Limb (tissue), 2 donors: ENCODE measurements around the gene ARAP1.

ENCODE experiments used
- DNase-seq, 2 donors: peaks; one replicate each; pipeline ENCODE4 v3.0.0-alpha.2; 2016; ENCODE audit errors: extremely low spot score in 2 of 2

ARAP1 gene

DNA sequence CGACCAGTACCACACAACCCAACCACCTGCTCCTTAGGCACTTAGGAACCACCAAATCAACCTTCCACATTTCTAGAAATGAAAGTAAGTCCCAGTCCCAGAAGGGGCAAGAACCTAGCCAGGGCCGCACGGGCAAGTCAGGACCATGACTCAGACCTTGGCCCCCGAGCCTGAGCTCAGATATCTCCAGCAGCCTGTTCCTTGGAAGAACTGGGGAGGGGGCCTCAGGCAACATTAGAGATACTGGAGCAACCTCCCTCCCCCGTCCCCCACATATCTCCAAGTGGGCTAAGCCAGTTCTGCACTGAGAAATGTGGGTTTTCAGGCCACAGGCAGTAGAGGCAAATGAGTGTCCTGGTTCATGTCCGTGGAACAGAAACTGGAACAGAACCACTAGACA, 7.7 kb downstream of the ARAP1 start:
- DNase-seq: no peak

DNA sequence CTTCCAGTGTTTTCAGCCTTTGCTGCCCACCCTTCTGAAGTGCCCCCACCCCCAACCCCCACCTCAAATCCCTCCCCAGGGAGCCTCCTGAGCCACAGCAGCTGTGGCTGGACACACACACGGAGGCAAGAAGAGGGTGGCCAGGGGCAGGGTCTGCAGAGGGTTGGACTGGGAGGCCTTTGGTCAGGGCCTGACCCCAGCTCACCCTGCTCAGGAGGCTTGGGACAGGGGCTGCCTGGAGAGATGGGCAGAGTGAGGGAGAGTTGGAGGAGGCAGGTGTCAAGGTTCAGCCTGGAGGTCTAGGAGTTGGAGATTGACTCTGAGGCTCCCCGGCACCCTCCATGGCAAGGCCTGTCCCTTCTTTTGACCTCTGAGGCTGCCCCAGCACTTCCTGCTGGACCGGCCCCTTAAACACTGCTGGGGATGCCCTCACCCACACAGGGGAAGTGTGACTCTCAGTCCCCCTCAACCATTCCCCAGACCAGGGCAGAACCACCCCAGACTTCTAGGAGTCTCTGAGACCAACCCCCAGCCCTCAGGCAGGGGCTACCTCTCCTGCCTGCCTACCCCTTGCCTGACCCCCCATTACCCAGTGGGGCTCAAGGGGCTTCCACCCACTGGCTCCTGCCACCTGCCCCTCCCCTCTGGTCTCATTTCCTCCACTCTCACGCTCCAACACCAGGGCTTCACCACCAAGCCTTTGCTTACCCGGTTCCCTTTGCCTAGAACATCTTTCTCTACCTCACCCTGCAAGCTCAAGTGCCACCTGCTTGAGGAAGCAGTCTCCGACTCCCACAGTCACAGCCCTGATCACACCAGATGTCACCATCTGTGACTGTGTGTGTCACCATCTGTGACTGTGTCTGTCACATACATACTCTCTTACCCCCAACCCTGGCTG, 8.6 kb downstream of the ARAP1 start:
- DNase-seq: no peak

DNA sequence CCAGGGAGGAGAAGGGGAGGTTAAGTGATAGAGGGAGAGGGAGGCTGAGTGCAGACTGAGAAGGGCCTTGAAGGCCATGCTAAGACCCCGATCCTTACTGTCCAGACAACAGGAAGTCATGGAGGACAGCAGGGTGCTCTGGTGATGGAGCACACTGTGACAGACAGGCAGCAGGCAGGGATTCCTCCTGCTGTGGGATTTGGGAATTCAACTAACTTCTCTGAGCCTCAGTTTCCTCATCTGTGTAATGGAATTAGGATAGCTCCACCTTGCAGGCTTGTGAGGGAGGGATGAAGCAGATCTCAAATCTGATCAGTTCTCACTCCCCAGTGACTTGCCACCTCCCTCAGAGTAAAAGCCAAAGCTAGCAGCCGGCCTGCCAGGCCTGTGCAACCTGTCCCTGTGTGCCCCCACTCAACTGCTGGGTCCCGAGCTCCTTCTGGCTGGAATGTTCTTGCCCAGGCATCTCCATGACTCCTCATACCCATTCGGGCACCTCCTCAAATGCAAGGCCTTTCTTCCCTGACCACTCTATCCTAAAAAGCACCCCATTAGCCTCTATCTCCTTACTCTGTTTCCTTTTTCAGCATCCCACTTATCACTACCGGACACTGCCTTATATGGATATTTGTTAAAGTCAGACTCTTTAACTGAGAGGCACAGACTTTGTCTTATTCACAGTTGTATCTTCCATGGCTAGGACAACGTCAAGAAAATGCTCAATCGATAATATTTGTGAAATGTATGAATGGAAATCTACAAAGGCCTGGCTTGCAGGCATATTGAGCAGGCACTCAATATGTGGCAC, 9.5 kb downstream of the ARAP1 start:
- no peak for DNase-seq

DNA sequence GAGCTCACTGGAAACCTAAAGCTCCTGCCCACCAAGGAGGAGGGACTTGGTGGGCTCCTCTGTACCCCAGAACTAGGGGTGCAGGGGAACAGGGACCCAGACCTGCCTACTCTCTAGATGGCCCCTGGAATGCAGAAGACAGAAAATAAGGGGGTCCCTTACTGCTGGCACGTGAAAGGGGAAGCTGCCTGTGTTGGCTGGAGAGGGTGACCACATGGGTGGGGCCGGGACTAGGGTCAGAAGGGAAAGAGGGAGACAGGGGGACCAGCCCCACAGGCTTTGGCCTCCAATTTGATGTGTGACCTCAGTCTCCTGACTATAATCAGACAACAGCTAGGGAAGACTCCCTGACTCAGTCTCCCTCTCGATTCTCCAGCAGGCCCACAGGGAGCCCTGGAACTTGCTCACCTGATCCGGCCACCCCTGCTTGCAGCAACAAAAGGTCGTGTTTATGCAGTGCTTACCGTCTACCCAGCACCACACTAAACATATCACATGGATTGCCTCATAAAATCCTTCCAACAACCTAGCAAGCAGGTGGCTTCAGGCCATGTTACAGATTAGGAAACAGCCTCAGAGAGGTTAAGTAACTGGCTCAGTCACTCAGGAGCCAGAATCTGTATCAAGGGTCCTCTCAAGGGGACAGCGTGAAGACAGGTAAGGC, 10.2 kb downstream of the ARAP1 start:
- no peak for DNase-seq

DNA sequence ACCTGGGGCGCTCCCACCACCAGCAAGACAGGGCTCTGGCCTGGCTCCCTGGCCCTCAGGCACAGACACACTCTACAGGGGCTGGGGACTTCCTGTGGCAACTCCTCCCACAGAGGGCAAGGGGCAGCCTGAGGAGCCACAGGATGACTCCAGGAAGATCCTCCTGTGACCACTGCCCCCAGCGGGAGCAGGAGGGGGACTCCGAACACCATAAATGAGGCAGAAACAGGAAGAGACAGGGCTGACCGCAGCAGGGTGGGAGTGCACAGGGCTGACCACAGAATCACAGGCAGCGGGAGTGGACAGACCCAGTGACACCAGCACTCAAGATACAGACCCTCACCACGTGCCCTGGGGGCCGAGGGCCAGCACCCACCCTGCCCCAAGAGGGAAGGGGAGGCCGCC, 10.8 kb downstream of the ARAP1 start:
- DNase-seq: no peak

DNA sequence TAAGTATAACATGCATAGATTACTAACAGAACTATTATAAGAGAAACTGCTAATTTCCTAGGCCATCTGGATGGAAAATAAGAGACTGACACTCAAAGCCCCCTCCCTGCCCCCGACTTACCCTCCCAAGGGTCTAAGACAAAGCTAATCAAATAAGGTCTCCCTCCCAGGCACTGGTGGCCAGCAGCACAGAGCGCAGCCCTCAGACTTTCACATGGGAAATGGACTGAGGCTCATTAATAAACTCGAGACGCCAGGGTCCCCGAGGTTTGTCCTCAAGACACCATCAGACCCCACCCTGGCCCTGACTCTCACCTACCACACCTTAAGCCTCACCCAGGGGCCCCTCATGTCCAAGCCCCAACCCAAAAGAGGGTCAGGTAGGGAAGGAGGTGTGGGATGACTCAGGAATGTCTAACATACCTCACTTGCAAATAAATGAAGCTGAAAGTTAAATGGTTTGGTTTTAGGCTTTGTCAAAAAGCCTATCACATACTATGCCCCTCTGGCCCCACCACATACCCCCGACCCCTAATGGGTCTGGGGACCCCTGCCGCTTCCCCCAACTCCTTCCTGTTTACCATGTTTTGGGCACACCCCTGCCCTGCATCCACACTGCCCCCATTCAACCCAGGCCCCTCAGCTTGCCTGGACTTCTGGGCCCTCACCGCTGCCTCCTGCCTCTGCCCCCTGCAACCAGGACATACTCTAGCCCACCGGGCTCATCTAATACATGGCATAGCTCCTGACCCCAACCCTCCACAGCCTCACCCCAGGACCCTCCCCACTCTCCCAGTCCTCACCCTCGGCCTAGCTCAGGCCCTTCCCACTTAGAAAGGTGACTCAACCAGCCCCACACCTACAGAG, 11.4 kb downstream of the ARAP1 start:
- DNase-seq: no peak

DNA sequence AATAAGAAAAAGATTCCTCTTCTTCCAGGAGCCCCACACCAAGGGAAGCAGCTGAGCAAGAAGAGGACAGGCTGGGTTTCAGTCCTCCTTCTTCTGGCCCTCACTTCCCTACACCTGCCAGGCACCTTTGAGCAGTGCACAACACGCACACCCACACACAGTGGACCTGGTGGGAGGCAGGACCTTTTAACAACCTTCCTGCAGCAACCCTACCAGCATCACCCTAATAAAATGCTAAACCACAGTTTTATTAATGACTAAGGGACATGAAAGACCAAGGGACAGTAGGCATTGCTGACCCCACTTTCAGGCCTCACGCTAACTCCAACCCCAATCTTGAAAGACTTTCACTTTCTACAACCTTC, 12.2 kb downstream of the ARAP1 start:
- DNase-seq: no peak

DNA sequence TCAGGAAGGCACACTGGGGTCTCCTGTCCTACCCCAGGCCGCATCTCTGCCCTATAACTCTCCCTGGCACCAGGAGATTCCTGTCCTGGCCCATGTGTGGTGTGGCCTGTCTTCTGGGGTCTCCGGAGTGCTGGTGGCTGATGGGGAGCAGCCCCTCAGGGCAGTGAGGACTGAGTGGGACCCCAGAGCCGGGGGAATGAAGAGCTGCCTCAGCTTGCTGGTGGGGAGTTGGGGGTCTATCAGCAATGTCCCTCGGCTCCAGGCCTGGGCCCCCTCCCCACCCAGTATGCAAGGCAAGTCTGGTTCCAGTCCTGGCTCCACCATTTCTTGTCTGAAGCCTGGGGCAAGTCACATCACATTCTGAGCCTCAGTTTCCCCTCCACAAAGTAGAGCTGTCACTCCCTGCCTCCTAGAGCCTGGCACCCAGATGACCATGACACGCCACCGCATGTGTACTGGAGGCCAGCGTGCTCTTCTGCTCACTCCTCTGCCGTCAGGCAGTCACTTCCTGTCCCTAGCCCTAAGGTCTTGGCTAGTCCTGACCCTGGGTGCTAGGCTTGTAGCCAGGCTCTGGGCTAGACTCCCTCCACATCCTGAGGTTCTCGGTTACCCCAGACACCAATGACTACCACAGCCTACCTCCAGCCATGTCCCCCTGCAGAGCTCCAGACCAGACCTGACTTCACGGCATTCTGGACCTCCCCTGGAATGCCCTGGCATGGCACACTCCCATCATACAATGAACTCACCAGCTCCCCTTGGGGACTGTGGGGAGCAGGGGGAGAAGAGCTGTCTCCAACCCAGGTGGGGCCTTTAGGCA, 12.8 kb downstream of the ARAP1 start:
- DNase-seq: no peak

DNA sequence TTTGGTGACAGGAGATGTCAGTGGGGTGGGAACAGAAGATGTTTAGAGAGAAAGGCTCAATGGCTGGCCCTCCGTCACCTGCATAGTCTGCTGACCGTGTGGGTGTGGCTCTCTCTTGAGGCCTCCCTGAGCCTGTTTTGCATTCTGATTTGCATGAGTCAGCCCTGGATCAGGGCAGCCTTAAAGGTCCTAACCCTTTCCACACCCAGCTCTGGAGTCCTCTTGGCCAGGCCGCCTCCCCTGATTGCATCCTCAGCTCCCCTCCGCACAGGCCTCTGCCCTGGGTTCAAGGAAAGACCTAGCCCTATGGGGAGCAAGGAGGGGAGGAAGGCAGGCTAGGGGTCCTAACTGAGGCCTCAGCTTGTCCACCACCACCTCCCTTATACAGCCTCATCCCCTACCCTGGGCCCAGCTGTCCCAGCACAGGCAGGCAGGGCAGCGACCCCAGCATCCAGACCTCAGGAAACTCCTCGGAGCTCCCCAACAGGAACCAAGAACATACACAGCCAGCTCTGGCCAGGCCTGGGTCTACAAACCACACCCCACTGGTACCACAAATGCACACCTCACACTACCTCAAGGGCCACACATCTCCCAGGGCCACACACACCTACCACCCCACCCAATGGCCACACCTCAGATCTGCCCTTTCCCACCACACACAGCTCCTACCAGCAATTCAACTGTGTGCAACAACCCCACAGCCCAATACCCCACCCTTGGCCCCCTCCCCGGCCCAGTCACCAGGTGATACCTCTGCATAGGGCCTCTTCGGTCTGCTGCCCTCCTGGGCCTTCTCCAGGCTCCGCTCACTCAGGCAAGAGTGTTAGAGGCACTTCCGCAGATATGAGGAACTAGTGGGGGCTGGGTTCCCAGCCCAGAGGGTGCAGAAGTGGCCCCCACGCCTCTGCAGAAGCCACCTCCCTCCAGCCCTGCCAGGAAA, 13.7 kb downstream of the ARAP1 start:
- DNase-seq: no peak

DNA sequence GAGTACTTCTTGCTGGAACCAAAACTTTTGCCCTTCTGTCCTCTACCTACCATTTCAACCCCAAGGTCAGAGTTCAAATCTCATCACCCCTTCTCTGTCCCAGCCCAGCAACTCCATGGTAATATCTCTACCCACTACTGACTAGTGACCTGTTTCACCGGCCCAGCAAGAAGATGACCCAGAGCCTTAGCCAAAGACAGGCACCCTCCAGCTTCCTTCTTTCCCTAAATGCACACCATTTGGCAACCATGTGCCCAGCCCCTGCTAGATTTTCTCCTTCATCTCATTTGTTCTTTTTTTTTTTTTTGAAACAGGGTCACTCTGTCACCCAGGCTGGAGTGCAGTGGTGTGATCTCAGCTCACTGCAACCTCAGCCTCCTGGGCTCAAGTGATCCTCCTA, 14.9 kb downstream of the ARAP1 start:
- DNase-seq: no peak

DNA sequence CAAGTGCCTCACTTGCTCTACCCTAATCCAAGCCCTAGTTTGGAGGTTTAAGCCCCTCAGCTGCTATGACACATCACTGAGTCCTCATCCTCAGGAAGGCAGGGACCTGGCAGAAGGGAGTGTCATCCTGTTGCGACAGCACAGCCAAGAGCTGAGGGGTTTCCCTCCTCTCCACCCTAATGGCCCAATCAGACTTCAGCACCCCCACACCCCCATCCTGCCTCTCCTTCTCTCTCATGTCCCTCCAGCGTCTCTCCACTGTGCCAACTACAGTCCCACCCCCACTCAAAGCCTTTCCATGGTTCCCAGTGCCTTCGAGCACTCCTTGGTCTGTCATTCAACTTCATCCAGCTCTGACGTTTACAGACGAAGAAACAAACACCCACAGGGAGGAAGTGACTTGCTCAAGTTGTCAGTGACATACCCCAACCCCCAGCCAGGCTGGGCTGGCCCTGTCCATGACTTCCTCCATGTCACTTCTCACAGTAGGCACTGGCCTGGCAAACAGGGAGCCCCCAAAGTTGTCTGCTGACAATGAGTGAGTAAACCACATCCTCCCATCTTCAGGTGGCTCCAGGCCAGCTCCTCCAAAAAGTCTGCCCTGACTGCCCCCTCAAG, 15.6 kb downstream of the ARAP1 start:
- DNase-seq: no peak

DNA sequence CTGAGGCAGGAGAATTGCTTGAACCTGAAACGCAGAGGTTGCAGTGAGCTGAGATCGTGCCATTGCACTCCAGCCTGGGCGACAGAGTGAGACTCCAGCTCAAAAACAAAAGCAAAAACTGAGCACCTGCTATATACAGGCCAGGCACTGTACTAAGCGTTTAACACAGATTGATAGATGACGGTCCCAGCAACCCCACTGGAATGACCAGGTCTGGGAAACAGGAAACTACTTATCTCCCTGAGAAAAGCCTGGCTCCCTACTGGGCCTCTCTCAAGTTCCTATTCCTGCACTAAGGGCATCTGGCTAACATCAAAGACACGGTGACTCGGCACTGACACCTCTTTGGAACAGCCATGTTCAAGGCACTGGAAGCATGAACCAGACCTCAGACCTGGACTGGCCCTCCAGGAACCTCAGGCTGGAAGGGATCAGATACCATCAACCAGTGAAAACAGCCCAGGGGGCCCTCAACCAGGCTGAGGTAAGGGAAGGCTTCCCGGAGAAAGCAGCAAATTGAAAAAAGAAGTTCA, 16.6 kb downstream of the ARAP1 start:
- no peak for DNase-seq

DNA sequence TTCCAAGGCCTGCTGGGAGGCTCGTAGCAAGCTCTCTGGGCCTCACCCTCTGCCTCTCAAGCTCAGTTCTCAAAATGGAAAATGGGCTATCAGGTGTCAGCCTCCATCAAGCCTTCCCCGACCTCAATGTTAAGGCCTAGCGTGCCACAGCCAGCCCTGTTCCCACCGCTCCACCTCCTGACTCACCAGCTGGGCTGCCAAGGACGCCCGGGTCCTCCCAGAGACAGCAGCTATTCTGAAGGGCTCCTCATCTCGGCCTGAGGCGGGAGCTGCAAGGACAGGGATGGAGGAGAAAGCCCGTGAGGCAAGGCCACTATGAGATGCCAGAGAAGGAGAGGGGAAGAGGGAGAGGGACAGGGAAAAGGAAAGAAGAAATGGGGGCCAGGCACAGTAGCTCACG, 19.9 kb downstream of the ARAP1 start:
- no peak for DNase-seq

DNA sequence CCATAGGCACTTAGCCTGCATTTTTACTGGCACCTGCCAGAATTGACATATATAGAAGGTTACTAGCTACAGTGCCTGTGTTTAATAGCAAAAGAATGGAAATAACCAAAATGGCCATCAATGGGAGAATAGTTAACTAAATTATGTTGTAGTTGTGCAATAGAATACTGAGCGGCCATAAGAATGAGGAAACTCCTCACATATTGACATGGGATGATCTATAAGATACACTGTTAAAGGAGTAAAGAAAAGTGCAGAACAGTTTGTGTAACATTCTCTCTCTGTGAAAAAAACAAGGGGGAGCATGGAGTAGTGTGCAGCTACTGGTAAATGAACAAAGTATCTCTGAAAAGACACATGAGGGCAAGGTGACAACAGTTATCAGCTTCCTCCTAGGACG, 21.5 kb downstream of the ARAP1 start:
- no peak for DNase-seq

DNA sequence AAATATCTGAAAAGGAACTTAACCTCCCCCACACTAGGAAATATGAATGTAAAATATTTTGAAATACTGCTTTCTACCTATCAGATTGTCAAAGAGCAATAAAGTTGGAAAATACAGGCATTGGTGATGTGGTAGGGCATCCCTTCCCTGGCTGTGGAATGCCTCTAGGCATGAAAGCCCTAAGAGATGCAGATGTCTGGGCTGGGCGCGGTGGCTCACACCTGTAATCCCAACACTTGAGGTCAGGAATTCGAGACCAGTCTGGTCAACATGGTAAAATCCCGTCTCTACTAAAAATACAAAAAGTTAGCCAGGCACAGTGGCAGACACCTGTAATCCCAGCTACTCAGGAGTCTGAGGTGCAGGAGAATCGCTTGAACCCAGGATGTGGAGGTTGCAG, 22.0 kb downstream of the ARAP1 start:
- DNase-seq: no peak

DNA sequence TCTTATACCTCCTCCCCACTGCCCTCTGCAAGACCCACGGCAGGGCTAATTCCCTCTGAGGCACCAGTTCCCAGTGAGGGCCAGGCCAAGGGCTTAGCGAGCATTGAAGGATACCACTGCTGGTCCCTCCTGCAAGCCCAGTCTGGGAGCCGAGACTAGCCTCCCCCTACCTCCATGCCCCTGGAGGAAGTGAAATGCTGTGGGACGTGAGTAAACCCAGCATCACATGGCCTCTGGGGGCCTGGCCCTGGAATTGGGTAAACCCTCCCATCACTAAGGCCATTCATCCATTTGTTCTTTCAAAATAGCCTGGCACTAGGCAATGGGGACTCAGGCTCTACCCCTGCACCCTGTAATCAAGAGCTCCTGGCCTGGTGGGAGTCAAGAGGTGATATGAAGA, 24.7 kb downstream of the ARAP1 start:
- DNase-seq: no peak

DNA sequence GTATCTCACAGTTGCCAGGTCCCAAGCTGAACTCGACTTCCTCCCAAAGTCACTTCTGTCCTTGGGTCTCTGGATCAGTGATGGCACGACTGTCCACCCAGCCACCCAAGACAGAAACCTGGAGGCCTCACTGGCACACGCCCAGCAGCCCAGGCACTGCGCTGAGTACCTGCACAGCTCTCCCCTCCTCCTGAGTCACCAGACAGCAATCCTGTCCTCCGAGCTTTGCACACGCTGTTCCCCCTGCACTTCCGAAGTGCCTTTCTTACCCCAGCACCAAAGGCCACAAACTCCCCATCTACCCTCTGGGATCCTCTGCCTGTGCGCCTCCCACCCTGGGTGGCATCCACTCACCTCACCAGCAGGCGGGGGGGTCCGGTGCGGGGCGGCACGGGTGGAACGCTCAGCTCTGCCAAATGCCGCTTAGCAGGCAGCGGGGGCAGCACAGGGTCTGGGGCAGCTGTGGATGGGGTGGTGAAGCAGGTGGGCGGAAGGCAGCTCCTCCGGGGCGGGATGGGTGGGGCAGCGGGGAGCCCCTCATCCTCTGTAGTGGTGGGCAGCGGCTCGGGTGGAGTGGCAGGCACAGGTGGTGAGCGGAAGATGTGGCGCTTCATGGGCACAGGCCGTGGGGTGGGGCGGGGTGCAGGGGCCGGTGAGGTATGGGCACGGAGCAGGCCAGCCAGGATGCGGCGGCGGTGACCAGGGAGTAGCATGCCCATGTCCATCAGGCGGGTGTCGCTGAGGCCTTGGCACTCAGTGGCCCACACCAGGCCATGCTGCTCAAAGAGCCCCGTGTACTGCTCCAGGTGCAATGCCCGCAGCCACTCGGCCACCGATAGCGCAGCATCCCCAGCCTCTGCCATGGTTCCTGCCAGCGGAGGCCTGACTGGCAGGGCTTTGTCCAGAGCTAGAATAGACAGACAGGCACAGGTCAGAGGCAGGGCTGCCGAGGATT, 25.7 kb downstream of the ARAP1 start:
- no peak for DNase-seq

DNA sequence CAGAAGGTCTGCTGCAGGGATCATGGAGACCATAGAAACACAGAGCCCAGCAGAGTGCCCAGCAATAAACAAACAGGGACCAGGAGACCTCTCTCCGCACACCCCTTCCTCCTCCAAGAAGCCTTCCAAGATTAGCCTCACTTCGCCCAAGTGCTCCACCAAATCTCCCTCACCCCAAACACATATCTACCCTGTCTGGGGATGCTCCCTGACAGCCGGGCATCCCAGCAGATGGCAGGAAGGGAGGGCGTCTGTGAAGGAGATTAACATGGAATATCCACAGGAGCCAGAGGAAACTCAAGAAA, 26.5 kb downstream of the ARAP1 start:
- DNase-seq: no peak
